K562 (cell line): ENCODE data around the gene FANCG. TPM values are rescaled to one million over a fixed set of nuclear protein-coding genes. Genes with fewer than 3 reads are reported as not detected.

Experiments
- ATAC-seq: fragments of 200-7000 bp; cut with Tn5 transposase; 3 replicates; pipeline ENCODE4 v1.9.1; 2020; ENCODE audit warnings: moderate library complexity
- BruUV-seq: library from RNA; stranded (reverse); fragments of 400-500 nt; replicated peaks from 2 replicates; lab custom pipeline; 2021; lab: Mats Ljungman, UMichigan
- CTCF ChIA-PET: fragments of 300-600 bp; formaldehyde crosslinking; extraction: SDS; loops from one replicate; lab custom pipeline; 2021; ENCODE audit warnings: low intra/inter-chr PET ratio; lab: Yijun Ruan, JAX
- POLR2A ChIA-PET: fragments of 300-600, 350-650 bp; sonication (Branson Sonifier 250); formaldehyde crosslinking; extraction: SDS; loops from one replicate; lab custom pipeline; 2021; ENCODE audit warnings: antibody characterized with exemption, inconsistent platforms; lab: Yijun Ruan, JAX
- DNase-seq, 4 experiments: peaks; one replicate each; pipeline versions ENCODE4 v3.0.0 to v3.0.0-alpha.2; 2011 to 2018; ENCODE audit warnings: low spot score in 3 of 4, mixed read lengths in 3 of 4; ENCODE audit errors: extremely low read depth in 1 of 4
- FAIRE-seq: peaks from 2 replicates; lab custom pipeline; 2011; peaks lifted over from hg19 to GRCh38; lab: Jason Lieb, UNC
- H2AFZ ChIP-seq: 2 replicates; pipeline ENCODE4 v1.6.0; 2011; ENCODE audit warnings: low read depth, low read length, control low read depth, inconsistent platforms
- H3K27ac ChIP-seq: fragments of 200-600 bp; 3 replicates; pipeline ENCODE4 v1.8.0; 2011; ENCODE audit warnings: low read depth, mild to moderate bottlenecking, control low read depth, inconsistent platforms, low read length, moderate library complexity, mixed read lengths; ENCODE audit errors: extremely low read depth
- H3K27me3 ChIP-seq, 2 experiments: fragments of 300-600 bp in 1 of 2; 2 replicates in 1 of 2; 3 replicates in 1 of 2; pipeline versions ENCODE4 v1.6.0 to v1.8.0; 2011; ENCODE audit warnings: inconsistent platforms in 2 of 2, low read length in 2 of 2, mild to moderate bottlenecking in 1 of 2, mixed read lengths in 1 of 2, moderate library complexity in 1 of 2; ENCODE audit not compliant: control insufficient read depth in 2 of 2, insufficient read depth in 2 of 2
- H3K36me3 ChIP-seq: fragments of 300-600 bp; 3 replicates; pipeline ENCODE4 v1.8.0; 2011; ENCODE audit warnings: mild to moderate bottlenecking, low read length, inconsistent platforms; ENCODE audit not compliant: control insufficient read depth, insufficient read depth
- H3K4me1 ChIP-seq, 2 experiments: fragments of 200-600 bp in 1 of 2; replicated peaks in 1 of 2; 2 replicates in 1 of 2; 3 replicates in 1 of 2; pipeline versions ENCODE4 v1.5.1 to v1.8.0; 2011; ENCODE audit warnings: inconsistent platforms in 2 of 2, low read length in 2 of 2, mild to moderate bottlenecking in 1 of 2, mixed read lengths in 1 of 2, moderate library complexity in 1 of 2; ENCODE audit not compliant: control insufficient read depth in 2 of 2, insufficient read depth in 2 of 2
- H3K4me2 ChIP-seq: 2 replicates; pipeline ENCODE4 v1.6.1; 2011; ENCODE audit warnings: low read length, control low read depth, inconsistent platforms, mixed read lengths; ENCODE audit not compliant: insufficient read depth
- H3K4me3 ChIP-seq: fragments of 200-600 bp; sonication (generic), shearing (Covaris generic); 2 replicates; pipeline ENCODE4 v1.5.1; 2016; ENCODE audit warnings: control low read depth, inconsistent platforms
- H3K79me2 ChIP-seq: fragments of 200-600 bp; 3 replicates; pipeline ENCODE4 v1.8.0; 2011; ENCODE audit warnings: low read length, inconsistent platforms; ENCODE audit not compliant: control insufficient read depth, insufficient read depth
- H3K9ac ChIP-seq, 2 experiments: 2 replicates each; pipeline versions ENCODE4 v1.6.0 to v1.6.1; 2011; ENCODE audit warnings: low read depth in 2 of 2, low read length in 2 of 2, control low read depth in 1 of 2, inconsistent platforms in 1 of 2, mild to moderate bottlenecking in 1 of 2, mixed read lengths in 1 of 2; ENCODE audit not compliant: insufficient read depth in 1 of 2
- H3K9me1 ChIP-seq: one replicate; pipeline ENCODE4 v1.6.0; 2011; ENCODE audit warnings: inconsistent platforms, mild to moderate bottlenecking, low read length, moderate library complexity; ENCODE audit not compliant: control insufficient read depth, insufficient read depth
- H3K9me3 ChIP-seq: replicated peaks from 2 replicates; pipeline ENCODE4 v1.5.1; 2011; ENCODE audit warnings: low read depth, low read length, inconsistent platforms; ENCODE audit not compliant: control insufficient read depth, insufficient read depth
- H4K20me1 ChIP-seq: replicated peaks from 2 replicates; pipeline ENCODE4 v1.6.1; 2011; ENCODE audit warnings: low read length, inconsistent platforms, mixed read lengths; ENCODE audit not compliant: control insufficient read depth, insufficient read depth
- ATF6 ChIP-seq: sonication (generic); formaldehyde crosslinking; IDR thresholded peaks from 2 replicates; pipeline ENCODE4 v1.4.0; 2020; ENCODE audit warnings: mild to moderate bottlenecking, missing genetic modification reagents
- CEBPZ ChIP-seq: fragments of 150-350 bp; IDR thresholded peaks from 2 replicates; pipeline ENCODE4 v1.6.1; 2014; ENCODE audit warnings: low read depth, mild to moderate bottlenecking, low read length, borderline replicate concordance
- NRF1 ChIP-seq, 2 experiments: fragments of 450-650 bp; IDR thresholded peaks in 1 of 2; conservative IDR thresholded peaks in 1 of 2; 2 replicates each; pipeline ENCODE4 v1.6.1; 2014; ENCODE audit warnings: mild to moderate bottlenecking in 2 of 2
- RFX1 ChIP-seq: fragments of 450-650 bp; IDR thresholded peaks from 2 replicates; pipeline ENCODE4 v1.6.1; 2016; ENCODE audit warnings: mild to moderate bottlenecking, moderate library complexity
- SP1 ChIP-seq: sonication (generic); formaldehyde crosslinking; IDR thresholded peaks from 2 replicates; pipeline ENCODE4 v1.8.1; 2022; ENCODE audit warnings: mild to moderate bottlenecking, missing genetic modification reagents
- ZBTB34 ChIP-seq: fragments of 250-450 bp; sonication (Bioruptor Pico); IDR thresholded peaks from 2 replicates; pipeline ENCODE4 v1.8.0; 2021; ENCODE audit warnings: mild to moderate bottlenecking, moderate library complexity
- WGBS: fragments of 100-300 bp; shearing (Covaris generic); methylation state at CpG from one replicate; pipeline ENCODE4 v1.1.6; 2016; ENCODE audit warnings: low coverage, mixed read lengths; ENCODE audit not compliant: insufficient coverage; ENCODE audit errors: missing lambda C conversion rate; 5-methylcytosine and 5-hydroxymethylcytosine counted together
- in situ Hi-C: fragments of 300-500 bp; cut with MboI; formaldehyde crosslinking; loops from 4 replicates; pipeline ENCODE4 v1.15.0; 2018; ENCODE audit warnings: inconsistent platforms, mixed read lengths
- intact Hi-C: fragments of 100-400 bp; cut with micrococcal nuclease; formaldehyde crosslinking; loops from 2 replicates; pipeline ENCODE4 v1.14.2; 2022
- polyA plus RNA-seq, 8 experiments: library from polyadenylated mRNA; depleted of rRNA in 4 of 8; stranded (reverse) in 5 of 8; unstranded in 3 of 8; fragments of >200 nt; fragmentation: Nextera tagmentation in 2 of 8; fragmentation: Illumina TruSeq in 1 of 8; extraction: Ambion mirVana in 2 of 8; extraction: Trizol in 1 of 8; gene quantifications; 2 replicates each; pipeline versions ENCODE4 v1.2.1 to v1.2.3, GENCODE V29; 2011 to 2014; ENCODE audit warnings: inconsistent platforms in 1 of 8, missing spikeins in 1 of 8
- total RNA-seq, 7 experiments: library from RNA; depleted of rRNA in 6 of 7; stranded (reverse); fragments of >200 nt in 6 of 7; fragmentation: Illumina TruSeq in 2 of 7; extraction: Trizol in 2 of 7; gene quantifications; 2 replicates each; pipeline versions ENCODE4 v1.2.1 to v1.2.3, GENCODE V29; 2011 to 2021; ENCODE audit warnings: low replicate concordance in 1 of 7

FANCG gene
- total and polyA plus RNA-seq, 9 of the 15 experiments (the other 6 are each of a cell fraction or from before 2014, with no cell fraction given), result 7.5 to 43.9 (median 31.0) TPM

GRCh38 chr9:35085078-35085477 is 5.3 kb upstream of the FANCG start:
- H3K9ac ChIP-seq, result no peak overlapping the region
- POLR2A ChIA-PET, result no interaction called here

More at GRCh38 chr9:35085078-35085477, 5.3 kb upstream of the FANCG start:
- H2AFZ ChIP-seq, result no peak overlapping the region
- no peak overlapping the region for H3K4me2 ChIP-seq
- no peak overlapping the region for H3K27ac ChIP-seq
- no peak for TF ChIP-seq ATF6
- TF ChIP-seq NRF1 (conservative IDR thresholded peaks at IDR 0.05 in 1 of 2, IDR thresholded peaks at IDR 0.05 in 1 of 2), result no peak
- TF ChIP-seq CEBPZ, result no peak
- TF ChIP-seq SP1 (CRISPR knock-in tag), result no peak
- no peak for TF ChIP-seq ZBTB34 (CRISPR knock-in tag)
- no peak for TF ChIP-seq RFX1
- no TSS peak for BruUV-seq
- CTCF ChIA-PET, result no interaction called here
- no peaks in the 10 kb centered on the region for H3K27me3 ChIP-seq
- H3K9me3 ChIP-seq, result no peaks in the 10 kb centered on the region
- DNase-seq (no peak), FAIRE-seq (no peak), ATAC-seq (no peak)
- WGBS, result 60% methylated on average over 2 of the region's 2 CpGs
- peaks cover 0 to 9% of the 10 kb centered on the region in 2 experiments; a peak in 2 of 5 replicates for H3K4me1 ChIP-seq
- in situ Hi-C loops, result no loop called here
- no peak overlapping the region for H3K4me3 ChIP-seq
- H3K79me2 ChIP-seq, result no peaks in the 10 kb centered on the region
- no peaks in the 10 kb centered on the region for H3K9me1 ChIP-seq
- intact Hi-C loops, result no loop called here
- peaks cover 25% of the 10 kb centered on the region; the same call in 1 of the 3 replicates for H3K36me3 ChIP-seq
- no peaks in the 10 kb centered on the region for H4K20me1 ChIP-seq
